Esophagus (tissue), 2 donors: Measurements from ENCODE around the gene MON1A. TPM values are rescaled to one million over a fixed set of nuclear protein-coding genes. Genes with fewer than 3 reads are reported as not detected.

Experiments
- H3K27ac ChIP-seq, 2 donors: one replicate each; pipeline ENCODE4 v1.5.1; 2013; ENCODE audit warnings: low read depth in 2 of 2, mild to moderate bottlenecking in 2 of 2, inconsistent platforms in 1 of 2, low read length in 1 of 2, moderate library complexity in 1 of 2
- H3K27me3 ChIP-seq, 2 donors: one replicate each; pipeline ENCODE4 v1.6.1; 2013; ENCODE audit warnings: low read length in 2 of 2, control low read depth in 1 of 2, mild to moderate bottlenecking in 1 of 2; ENCODE audit not compliant: insufficient read depth in 2 of 2, control insufficient read depth in 1 of 2
- H3K36me3 ChIP-seq, 2 donors: one replicate each; pipeline ENCODE4 v1.6.1; 2013; ENCODE audit warnings: low read length in 1 of 2; ENCODE audit not compliant: control insufficient read depth in 2 of 2, insufficient read depth in 2 of 2
- H3K4me1 ChIP-seq, 2 donors: one replicate each; pipeline ENCODE4 v1.6.1; 2013; ENCODE audit warnings: low read length in 1 of 2; ENCODE audit not compliant: control insufficient read depth in 2 of 2, insufficient read depth in 2 of 2
- H3K4me3 ChIP-seq, 2 donors: one replicate each; pipeline ENCODE4 v1.5.1; 2013; ENCODE audit warnings: low read length in 2 of 2, mild to moderate bottlenecking in 2 of 2, low read depth in 1 of 2, moderate library complexity in 1 of 2
- H3K9me3 ChIP-seq, 2 donors: one replicate each; pipeline ENCODE4 v1.6.1; 2013; ENCODE audit warnings: mild to moderate bottlenecking in 2 of 2, low read depth in 1 of 2, low read length in 1 of 2, moderate library complexity in 1 of 2; ENCODE audit not compliant: control insufficient read depth in 2 of 2, insufficient read depth in 1 of 2
- WGBS, 2 donors: extraction: QIAGEN DNeasy Blood & Tissue Kit; methylation state at CpG; one replicate each; pipeline ENCODE4 v1.1.7; 2013; 5-methylcytosine and 5-hydroxymethylcytosine counted together
- polyA plus RNA-seq, 2 donors: library from polyadenylated mRNA; stranded (reverse); fragments of 200-250 nt; gene quantifications; one replicate each; pipeline ENCODE4 v1.2.3, GENCODE V29; 2013
- donor health status: healthy with polysubstance abuse.
- donor health status: Bipolar disorder and iron deficiency.

MON1A gene
- polyA plus RNA-seq, 2 donors, result 7.0 to 10.2 TPM

DNA sequence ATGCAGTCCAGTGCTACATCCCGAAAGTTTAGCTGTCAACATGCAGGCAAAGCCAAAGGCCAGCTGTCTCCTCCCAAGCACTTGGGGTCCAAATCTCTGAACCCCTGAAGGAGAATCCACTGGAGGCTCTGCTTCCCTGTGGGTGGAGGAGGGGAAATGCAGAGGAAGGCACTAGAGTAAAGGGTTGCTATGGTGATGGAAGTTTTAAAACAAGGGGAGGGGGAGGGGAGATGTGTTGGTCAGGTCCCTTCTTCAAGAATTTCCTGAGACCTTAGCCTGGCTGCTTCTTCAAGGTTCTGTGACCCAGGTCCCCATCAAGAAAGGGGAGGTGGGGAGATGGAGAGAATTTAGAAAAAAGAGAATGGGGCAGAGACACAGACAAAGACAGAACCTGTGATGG lies 62.2 kb downstream of the MON1A start:
- Histone ChIP-seq H3K4me1 (peaks cover 3% of the 10 kb centered on the region in 2 donors), H3K36me3 (no peaks in the 10 kb centered on the region), H3K9me3 (no peaks in the 10 kb centered on the region), H3K27ac (no peak overlapping the region), H3K27me3 (peaks cover 0 to 5% of the 10 kb centered on the region in 2 donors), H3K4me3 (no peak overlapping the region)
- WGBS, 2 donors, result 89 to 100% methylated on average over 1 of the region's 1 CpG

DNA sequence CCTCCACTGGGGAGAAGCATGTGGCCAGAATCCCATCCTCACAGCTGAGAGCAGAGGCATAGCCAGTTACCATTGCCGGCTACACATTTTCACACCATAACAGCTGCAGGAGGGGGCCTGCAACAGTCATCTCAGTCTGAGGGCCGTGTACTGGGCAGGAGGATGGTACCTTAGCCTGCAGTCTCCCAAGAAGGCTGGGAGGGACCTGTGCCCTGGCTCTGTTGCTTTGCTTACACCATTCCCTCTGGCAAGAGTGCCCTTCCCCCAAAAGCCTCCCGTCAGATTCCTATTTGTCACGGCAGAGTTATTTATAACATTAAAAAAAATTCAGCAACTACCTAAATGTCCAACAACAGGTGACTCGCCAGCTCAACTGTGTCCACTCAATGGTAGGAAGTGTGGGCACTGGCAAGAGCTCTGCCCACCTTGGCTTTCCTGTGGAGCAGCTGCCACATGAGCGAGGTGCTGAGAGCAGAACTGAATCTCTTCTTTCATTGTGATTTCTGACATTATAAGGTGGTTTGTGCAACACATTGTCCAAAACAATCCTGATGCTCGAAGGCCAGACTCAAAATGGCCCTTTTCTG lies 64.3 kb downstream of the MON1A start:
- H3K4me3 ChIP-seq, result no peak overlapping the region
- peaks cover 0 to 5% of the 10 kb centered on the region in 2 donors for H3K27me3 ChIP-seq
- H3K9me3 ChIP-seq, result no peaks in the 10 kb centered on the region
- 41 to 47% methylated on average over 7 of the region's 7 CpGs for WGBS, 2 donors
- H3K4me1 ChIP-seq, result peaks cover 3% of the 10 kb centered on the region in 2 donors
- H3K27ac ChIP-seq, result no peak overlapping the region
- no peaks in the 10 kb centered on the region for H3K36me3 ChIP-seq

DNA sequence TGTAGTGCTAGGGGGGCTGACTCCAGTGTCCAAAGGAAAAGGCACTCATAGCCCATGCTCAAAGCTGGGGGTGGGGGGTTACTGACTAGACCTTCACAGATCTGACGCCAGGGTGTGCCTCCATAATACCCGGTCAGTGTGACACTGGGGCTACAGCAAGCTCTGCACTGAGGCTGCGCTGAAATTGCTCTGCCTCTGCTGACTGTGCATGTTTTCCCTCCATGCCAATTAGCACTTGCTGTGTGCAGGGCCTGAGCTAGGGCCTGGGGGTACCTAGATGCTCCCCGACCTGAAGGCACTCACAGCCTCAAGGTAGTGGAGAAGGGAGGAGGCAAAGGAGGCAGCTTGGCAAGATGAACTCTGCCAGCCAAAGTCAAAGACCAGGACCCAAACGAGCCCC lies 65.1 kb downstream of the MON1A start:
- no peaks in the 10 kb centered on the region for H3K9me3 ChIP-seq
- no peaks in the 10 kb centered on the region for H3K36me3 ChIP-seq
- peaks cover 0 to 2% of the 10 kb centered on the region in 2 donors for H3K27me3 ChIP-seq
- H3K4me1 ChIP-seq, result peaks cover 2 to 3% of the 10 kb centered on the region in 2 donors
- 50 to 60% methylated on average over 5 of the region's 5 CpGs for WGBS, 2 donors
- no peak overlapping the region for H3K4me3 ChIP-seq
- H3K27ac ChIP-seq, result no peak overlapping the region

- WGBS, 2 donors, result 81 to 82% methylated on average over 12 of the region's 12 CpGs
- Histone ChIP-seq H3K4me3 (no peak overlapping the region), H3K4me1 (no peaks in the 10 kb centered on the region), H3K36me3 (no peaks in the 10 kb centered on the region), H3K9me3 (no peaks in the 10 kb centered on the region), H3K27me3 (no peaks in the 10 kb centered on the region), H3K27ac (no peak overlapping the region)
Observed at GRCh38 chr3:49859576-49860305, 69.9 kb downstream of the MON1A start.

Other genes starting within 250 kb of the MON1A start
- gene MST1, start 240.3 kb downstream of the MON1A start, polyA plus RNA-seq, result 10 to 100 TPM; 11.2 to 30.0 TPM
- gene RNF123, start 240.3 kb downstream of the MON1A start, polyA plus RNA-seq, result 10 to 100 TPM; 14.7 to 16.9 TPM
- 1 to 10 TPM in 1 of 2 donors, under 1 TPM in 1; 1.00 to 1.4 TPM for gene AMIGO3, start 210.1 kb downstream of the MON1A start, polyA plus RNA-seq
- 10 to 100 TPM; 17.7 to 32.1 TPM for gene GMPPB, start 205.9 kb downstream of the MON1A start, polyA plus RNA-seq
- gene IP6K1, start 143.3 kb downstream of the MON1A start, polyA plus RNA-seq, result 10 to 100 TPM; 11.5 to 14.1 TPM
- gene CDHR4, start 129.9 kb downstream of the MON1A start, polyA plus RNA-seq, result under 1 TPM in 1 of 2 donors, not detected in 1; 0.04 TPM
- gene INKA1, start 126.5 kb downstream of the MON1A start, polyA plus RNA-seq, result 10 to 100 TPM; 26.3 to 28.4 TPM
- 10 to 100 TPM; 24.1 to 54.3 TPM for gene UBA7, start 115.9 kb downstream of the MON1A start, polyA plus RNA-seq
- 1 to 10 TPM; 4.1 to 4.3 TPM for gene TRAIP, start 73.2 kb downstream of the MON1A start, polyA plus RNA-seq
- under 1 TPM in 1 of 2 donors, not detected in 1; 0.01 TPM for gene CAMKV, start 59.9 kb downstream of the MON1A start, polyA plus RNA-seq
- 10 to 100 TPM; 23.6 to 53.4 TPM for gene MST1R, start 25.9 kb downstream of the MON1A start, polyA plus RNA-seq
- 100 to 1,000 TPM in 1 of 2 donors, 10 to 100 TPM in 1; 36.5 to 101 TPM for gene RBM6, start 10.3 kb upstream of the MON1A start, polyA plus RNA-seq
- gene RBM5, start 159.1 kb upstream of the MON1A start, polyA plus RNA-seq, result 10 to 100 TPM; 62.0 to 97.4 TPM
- gene SEMA3F, start 225.5 kb upstream of the MON1A start, polyA plus RNA-seq, result 10 to 100 TPM; 55.4 to 79.6 TPM